ENCODE measurements around the gene DCBLD2. TPM values are rescaled to one million over a fixed set of nuclear protein-coding genes. Genes with fewer than 3 reads are reported as not detected.

Gene DCBLD2
- total and polyA plus RNA-seq, 9 of the 15 experiments (the other 6 are each of a cell fraction or from before 2014, with no cell fraction given), result 2.7 to 14.6 (median 7.4) TPM

DNA sequence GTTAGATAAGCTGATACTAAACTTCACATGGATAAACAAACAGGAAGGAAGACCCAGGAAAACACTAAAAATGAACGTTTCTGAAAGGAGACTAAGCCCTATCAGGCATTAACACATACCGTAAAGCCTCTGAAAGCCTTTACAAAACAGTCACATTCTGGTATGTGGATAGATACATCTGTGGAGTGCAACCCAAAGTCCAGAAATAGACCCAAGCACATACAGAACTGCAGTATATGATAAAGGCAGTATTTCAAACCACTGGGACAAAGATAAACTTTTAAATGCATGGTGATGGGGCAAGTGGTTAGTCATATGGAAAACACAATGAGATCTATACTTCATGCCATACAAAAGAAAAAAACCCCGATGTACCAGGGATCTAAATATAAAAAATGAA is 26.0 kb downstream of the DCBLD2 start (continued):
- TF ChIP-seq MYNN (IDR thresholded peaks at IDR 0.05) (0 out of 2 replicates have a peak, but pooled peaks have one; percentile 49), MYNN (CRISPR knock-in tag; IDR thresholded peaks at IDR 0.05) (no peak), CTBP1 (IDR thresholded peaks at IDR 0.05; ENCODE audit: borderline replicate concordance) (no peak), ZNF583 (CRISPR knock-in tag; IDR thresholded peaks at IDR 0.05) (no peak), KLF16 (IDR thresholded peaks at IDR 0.05) (peak; percentile 88), MCM7 (IDR thresholded peaks at IDR 0.05) (no peak), CEBPZ (IDR thresholded peaks at IDR 0.05; ENCODE audit: borderline replicate concordance, low read depth, low read length) (no peak), ZNF134 (CRISPR knock-in tag; conservative IDR thresholded peaks at IDR 0.05) (no peak), SPI1 (IDR thresholded peaks at IDR 0.05; ENCODE audit: borderline replicate concordance, low read depth, low read length) (no peak), ZNF699 (CRISPR knock-in tag; IDR thresholded peaks at IDR 0.05; ENCODE audit: insufficient replicate concordance) (no peak), SRSF1 (IDR thresholded peaks at IDR 0.05; ENCODE audit: low read depth, low read length) (no peak), ATF1 (CRISPR knock-in tag; IDR thresholded peaks at IDR 0.05) (no peak), ATF1 (tag; IDR thresholded peaks at IDR 0.05) (no peak), THAP7 (CRISPR knock-in tag; IDR thresholded peaks at IDR 0.05) (no peak), SMAD1 (IDR thresholded peaks at IDR 0.05; ENCODE audit: low read depth, low read length, partially characterized antibody) (no peak), ZBTB7A (IDR thresholded peaks at IDR 0.05; ENCODE audit: borderline replicate concordance, control insufficient read depth, low read depth, low read length) (no peak), SLC30A9 (CRISPR knock-in tag; IDR thresholded peaks at IDR 0.05) (no peak), RBBP5 (IDR thresholded peaks at IDR 0.05; ENCODE audit: borderline replicate concordance, insufficient read depth, low read length, poor library complexity, severe bottlenecking) (no peak), SREBF2 (CRISPR knock-in tag; IDR thresholded peaks at IDR 0.05) (no peak), CBFA2T2 (conservative IDR thresholded peaks at IDR 0.05) (peak; percentile 92), HNRNPK (IDR thresholded peaks at IDR 0.05; ENCODE audit: low read depth, low read length, poor library complexity, severe bottlenecking) (no peak)
- TF ChIP-seq, protein P1, sequence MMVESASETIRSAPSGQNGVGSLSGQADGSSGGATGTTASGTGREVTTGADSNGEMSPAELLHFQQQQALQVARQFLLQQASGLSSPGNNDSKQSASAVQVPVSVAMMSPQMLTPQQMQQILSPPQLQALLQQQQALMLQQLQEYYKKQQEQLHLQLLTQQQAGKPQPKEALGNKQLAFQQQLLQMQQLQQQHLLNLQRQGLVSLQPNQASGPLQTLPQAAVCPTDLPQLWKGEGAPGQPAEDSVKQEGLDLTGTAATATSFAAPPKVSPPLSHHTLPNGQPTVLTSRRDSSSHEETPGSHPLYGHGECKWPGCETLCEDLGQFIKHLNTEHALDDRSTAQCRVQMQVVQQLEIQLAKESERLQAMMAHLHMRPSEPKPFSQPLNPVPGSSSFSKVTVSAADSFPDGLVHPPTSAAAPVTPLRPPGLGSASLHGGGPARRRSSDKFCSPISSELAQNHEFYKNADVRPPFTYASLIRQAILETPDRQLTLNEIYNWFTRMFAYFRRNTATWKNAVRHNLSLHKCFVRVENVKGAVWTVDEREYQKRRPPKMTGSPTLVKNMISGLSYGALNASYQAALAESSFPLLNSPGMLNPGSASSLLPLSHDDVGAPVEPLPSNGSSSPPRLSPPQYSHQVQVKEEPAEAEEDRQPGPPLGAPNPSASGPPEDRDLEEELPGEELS (CRISPR knock-in tag; IDR thresholded peaks at IDR 0.05; ENCODE audit: borderline replicate concordance), result no peak
- TF ChIP-seq, protein P2, sequence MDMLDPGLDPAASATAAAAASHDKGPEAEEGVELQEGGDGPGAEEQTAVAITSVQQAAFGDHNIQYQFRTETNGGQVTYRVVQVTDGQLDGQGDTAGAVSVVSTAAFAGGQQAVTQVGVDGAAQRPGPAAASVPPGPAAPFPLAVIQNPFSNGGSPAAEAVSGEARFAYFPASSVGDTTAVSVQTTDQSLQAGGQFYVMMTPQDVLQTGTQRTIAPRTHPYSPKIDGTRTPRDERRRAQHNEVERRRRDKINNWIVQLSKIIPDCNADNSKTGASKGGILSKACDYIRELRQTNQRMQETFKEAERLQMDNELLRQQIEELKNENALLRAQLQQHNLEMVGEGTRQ (CRISPR knock-in tag; IDR thresholded peaks at IDR 0.05), result no peak
